Gastroesophageal sphincter (tissue), 3 donors: Measurements from ENCODE around the gene CBY3.
"Not testable (repeated sequence)": the region's sequence is repeated elsewhere in the genome, so short reads cannot be mapped to it uniquely, and the experiment has no call there.

Experiments used
- POLR2A ChIP-seq, 2 donors: fragments of 450-650 bp; IDR thresholded peaks; one replicate each; pipeline ENCODE4 v1.6.1; 2017; ENCODE audit warnings: antibody characterized with exemption in 2 of 2, mild to moderate bottlenecking in 2 of 2, moderate library complexity in 1 of 2
- TF ChIP-seq, protein P1 (sequence below), 4 experiments: fragments of 200-600 bp in 2 of 4; fragments of 450-650 bp in 2 of 4; sonication (generic) in 1 of 4; IDR thresholded peaks; one replicate each; pipeline ENCODE4 v1.5.1; 2017 to 2019; ENCODE audit warnings: antibody characterized with exemption in 4 of 4, mild to moderate bottlenecking in 2 of 4, moderate library complexity in 2 of 4

DNA sequence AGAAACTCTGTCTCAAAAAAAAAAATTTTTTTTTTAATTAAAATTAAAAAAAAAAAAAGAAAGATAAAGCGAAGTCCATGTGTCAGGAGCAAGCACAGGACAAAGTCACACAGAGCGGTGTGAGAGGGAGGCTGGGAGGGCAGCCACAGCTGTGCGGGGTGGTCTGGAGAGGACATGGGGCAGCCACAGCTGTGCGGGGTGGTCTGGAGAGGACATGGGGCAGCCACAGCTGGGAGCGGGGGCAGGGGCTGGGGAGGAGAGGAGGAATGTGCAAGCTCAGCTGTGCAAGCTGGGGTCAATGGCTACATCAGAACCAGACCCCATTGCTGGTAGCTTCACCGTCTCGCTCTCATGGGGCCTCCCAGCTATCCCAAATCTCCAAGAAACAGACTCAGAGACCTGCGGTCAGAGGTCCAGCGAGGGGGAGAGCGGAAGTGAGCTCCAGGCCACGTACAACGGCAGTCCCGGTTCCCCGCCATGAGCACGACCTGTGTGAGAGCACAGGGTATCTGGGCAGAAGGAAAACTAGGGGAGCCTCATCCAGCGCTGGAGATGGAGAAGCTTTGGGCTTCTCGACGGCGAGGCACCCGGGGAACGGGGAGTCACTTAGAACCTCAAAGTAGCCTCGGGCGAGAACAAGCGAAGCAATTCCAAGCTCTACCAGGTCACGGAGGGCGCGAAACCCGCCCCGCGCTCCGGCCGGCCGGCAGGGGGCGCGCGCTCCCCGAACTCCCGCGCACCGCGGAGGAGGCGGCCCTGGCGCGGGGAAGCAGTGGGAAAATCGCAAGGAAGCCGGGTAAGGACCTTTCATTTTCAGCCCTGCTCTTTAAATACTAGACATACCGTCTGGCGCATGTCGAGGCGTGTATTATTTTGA is 23.3 kb downstream of the CBY3 start:
- TF ChIP-seq, protein P1, sequence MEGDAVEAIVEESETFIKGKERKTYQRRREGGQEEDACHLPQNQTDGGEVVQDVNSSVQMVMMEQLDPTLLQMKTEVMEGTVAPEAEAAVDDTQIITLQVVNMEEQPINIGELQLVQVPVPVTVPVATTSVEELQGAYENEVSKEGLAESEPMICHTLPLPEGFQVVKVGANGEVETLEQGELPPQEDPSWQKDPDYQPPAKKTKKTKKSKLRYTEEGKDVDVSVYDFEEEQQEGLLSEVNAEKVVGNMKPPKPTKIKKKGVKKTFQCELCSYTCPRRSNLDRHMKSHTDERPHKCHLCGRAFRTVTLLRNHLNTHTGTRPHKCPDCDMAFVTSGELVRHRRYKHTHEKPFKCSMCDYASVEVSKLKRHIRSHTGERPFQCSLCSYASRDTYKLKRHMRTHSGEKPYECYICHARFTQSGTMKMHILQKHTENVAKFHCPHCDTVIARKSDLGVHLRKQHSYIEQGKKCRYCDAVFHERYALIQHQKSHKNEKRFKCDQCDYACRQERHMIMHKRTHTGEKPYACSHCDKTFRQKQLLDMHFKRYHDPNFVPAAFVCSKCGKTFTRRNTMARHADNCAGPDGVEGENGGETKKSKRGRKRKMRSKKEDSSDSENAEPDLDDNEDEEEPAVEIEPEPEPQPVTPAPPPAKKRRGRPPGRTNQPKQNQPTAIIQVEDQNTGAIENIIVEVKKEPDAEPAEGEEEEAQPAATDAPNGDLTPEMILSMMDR (IDR thresholded peaks at IDR 0.05): not testable (repeated sequence)
- not testable (repeated sequence) for TF ChIP-seq POLR2A (IDR thresholded peaks at IDR 0.05)
